GDM1 (cell line): Measurements from ENCODE around the gene NXPE3.

Experiments
- DNase-seq: peaks from one replicate; lab custom pipeline; 2025; lab: John Stamatoyannopoulos, UW

NXPE3 gene

DNA sequence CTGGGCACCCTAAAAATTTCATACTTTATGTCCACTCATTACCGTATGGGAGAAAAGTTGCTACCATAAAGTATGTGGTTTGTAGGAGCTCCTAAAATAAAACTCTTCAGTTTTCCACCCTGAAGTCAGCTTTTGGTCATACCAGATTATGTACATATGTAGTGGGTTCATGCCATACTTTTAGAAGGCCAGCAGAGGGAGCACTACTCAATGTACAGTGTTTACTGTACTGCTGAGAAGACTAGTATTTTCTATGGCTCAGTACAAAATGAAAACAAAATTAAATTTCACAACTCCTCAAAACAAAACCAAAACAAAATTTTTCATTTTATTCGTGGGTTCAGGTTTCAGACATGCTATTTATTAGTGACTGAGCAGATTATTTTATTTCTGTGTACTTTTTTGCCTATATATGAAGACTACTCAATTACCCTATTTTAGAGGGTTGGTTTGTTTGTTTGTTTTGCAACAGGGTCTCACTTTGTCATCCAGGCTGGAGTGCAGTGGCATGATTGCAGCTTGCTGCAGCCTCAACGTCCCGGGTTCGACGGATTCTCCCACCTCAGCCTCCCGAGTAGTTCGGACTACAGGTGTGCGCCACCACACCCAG lies 24.3 kb downstream of the NXPE3 start:
- DNase-seq: peak; percentile 47

- DNase-seq: no peak
These were observed 24.9 kb downstream of the NXPE3 start for GRCh38 chr3:101803939-101804338.

- DNase-seq: no peak
These were observed 27.5 kb downstream of the NXPE3 start for GRCh38 chr3:101806491-101806890.

DNA sequence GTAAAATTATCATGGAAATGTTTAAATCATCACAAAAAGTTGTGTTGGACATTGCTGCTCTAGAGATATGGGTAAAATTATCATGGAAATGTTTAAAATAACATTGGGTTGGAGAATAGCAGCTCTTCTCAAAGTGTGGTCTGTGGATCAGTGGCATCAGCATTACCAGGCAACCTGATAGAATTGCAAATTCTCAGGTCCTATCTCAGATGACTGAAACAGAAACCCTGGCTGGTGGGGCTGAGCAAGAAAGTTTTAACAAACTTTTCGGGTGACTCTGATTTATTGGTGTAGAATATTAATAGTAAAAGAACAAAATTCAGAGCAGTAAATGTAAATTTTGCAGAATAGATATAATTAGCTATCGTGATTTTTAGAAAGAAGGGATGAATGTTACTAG lies 28.9 kb downstream of the NXPE3 start:
- DNase-seq: no peak

DNA sequence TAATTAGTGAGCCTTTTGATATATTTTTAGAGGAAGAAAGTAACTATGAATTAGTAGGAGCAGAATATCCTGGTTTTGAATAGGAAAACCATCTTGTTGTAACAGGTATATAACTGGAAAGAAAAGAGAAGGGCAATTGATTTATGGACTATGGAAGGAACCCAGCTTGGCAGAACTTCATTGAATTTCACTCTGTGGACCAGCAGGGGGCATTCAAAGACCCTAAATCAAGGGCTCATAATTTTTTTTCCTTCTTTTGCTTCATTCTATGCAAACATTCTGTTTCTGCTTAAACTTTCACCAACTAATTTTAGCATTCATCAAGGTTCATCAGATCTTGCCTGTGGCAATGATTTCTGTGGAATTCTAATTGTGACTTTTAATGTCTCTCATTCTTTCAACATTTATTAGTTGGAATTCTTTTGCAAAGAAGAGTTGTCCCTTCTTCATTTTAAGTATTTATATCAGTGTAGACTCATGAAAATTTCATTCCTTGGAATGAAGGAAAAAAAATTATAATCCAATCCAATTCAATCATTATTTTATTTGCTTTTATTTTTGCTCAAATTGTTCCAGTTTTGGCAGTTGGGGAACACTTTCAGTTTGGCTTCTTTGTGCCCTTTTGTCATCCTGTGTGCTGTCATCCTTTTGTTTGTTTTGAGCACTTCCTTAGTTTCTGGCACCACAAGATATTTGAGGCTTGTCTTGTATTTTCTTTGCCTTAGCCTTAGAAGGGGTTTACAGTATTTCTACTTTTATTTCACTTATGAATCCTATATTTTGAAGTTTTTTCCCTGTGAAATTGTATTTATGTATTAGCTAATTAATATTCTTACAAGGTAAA lies 30.4 kb downstream of the NXPE3 start:
- peak; percentile 22 for DNase-seq

GRCh38 chr3:101810022-101810418 lies 31.0 kb downstream of the NXPE3 start:
- no peak for DNase-seq

DNA sequence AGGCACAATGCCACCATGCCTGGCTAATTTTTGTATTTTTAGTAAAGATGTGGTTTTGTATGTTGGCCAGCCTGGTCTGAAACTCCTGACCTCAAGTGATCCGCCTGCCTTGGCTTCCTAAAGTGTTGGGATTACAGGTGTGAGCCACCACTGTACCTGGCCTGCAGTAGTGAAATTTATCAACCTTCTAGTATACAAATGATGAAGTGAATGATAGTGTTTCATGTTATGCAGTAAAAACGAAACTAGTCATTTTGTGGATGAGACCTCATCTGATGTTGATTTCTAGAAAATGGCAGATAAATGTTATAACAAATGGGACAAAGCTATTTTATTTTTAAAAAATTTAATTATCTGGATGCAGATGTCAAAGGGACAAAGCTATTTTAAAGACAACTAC lies 32.9 kb downstream of the NXPE3 start:
- DNase-seq: no peak

- DNase-seq: no peak
These were observed 33.9 kb downstream of the NXPE3 start for GRCh38 chr3:101812895-101813294.

GRCh38 chr3:101813817-101814440 lies 34.9 kb downstream of the NXPE3 start:
- DNase-seq: no peak

GRCh38 chr3:101814835-101815234 lies 35.8 kb downstream of the NXPE3 start:
- no peak for DNase-seq

DNA sequence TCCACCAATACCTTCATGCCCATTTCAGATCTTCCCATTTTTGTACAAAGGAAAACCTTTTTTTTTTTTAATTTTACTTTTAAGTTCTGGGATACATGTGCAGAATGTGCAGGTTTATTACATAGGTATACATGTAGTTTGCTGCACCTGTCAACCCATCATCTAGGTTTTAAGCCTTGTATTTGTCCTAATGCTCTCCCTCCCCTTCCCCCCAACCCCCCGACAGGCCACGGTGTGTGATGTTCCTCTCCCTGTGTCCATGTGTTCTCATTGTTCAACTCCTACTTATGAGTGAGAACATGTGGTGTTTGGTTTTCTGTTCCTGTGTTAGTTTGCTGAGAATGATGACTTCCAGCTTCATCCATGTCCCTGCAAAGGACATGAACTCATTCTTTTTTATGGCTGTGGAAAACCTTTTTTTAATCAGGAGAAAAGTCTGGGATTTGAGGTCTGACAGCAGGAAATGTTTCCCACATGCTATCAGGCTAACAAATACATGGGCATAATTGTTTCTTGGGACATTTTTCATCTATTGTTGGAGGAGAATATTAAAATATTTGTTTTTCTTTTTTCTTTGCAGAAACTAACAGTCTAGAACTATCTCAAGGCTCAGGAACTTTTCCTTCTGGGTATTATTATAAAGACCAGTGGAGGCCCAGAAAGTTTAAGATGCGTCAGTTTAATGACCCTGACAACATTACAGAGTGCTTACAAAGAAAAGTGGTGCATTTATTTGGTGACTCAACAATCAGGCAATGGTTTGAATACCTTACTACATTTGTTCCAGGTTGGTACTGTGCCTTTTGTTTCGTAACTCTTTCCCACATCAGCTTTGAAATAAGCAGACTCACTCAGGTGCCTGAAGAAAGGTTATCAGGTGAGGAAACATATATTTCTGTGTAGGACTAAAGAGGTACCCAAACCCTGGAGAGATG lies 37.5 kb downstream of the NXPE3 start:
- DNase-seq: no peak

- DNase-seq: no peak
These were observed 39.0 kb downstream of the NXPE3 start for GRCh38 chr3:101817992-101818391.

GRCh38 chr3:101819649-101820206 lies 40.7 kb downstream of the NXPE3 start:
- DNase-seq: no peak

DNA sequence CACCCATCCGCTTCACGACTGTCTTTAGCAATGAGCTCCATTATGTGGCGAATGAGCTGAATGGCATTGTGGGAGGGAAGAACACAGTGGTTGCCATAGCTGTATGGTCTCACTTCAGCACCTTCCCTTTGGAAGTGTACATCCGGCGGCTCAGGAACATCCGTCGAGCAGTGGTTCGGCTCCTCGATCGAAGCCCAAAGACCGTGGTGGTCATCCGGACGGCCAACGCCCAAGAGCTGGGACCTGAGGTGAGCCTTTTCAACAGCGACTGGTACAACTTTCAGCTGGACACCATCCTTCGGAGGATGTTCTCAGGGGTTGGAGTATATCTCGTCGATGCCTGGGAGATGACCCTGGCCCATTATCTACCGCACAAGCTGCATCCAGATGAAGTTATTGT lies 42.5 kb downstream of the NXPE3 start:
- no peak for DNase-seq

GRCh38 chr3:101823525-101823924 lies 44.5 kb downstream of the NXPE3 start:
- DNase-seq: no peak

- no peak for DNase-seq
These were observed 45.7 kb downstream of the NXPE3 start for GRCh38 chr3:101824702-101825101.

DNA sequence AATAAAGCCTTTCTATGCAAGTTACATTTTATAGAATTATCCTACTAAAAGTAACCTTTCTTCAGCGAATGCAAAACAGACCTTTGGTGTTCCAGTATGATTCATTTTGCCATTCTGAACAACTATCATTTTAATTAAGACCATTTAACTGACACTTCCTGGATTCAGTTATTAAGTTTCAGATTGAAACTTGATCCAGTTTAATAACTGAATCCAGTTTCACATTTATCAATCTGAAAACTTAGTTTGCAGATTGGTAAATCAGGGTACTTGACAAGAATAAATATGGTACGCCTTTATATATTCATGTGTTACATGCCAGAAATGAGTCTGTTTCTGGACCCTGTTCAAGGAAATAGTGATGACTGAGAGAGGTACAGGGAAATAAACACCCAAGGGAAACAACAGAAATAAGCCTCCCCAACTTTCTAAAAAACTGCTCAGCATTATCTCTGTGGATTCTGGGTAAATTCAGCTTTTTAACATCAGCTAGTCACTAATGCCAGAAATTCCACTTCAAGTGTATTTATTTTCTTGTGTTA lies 47.0 kb downstream of the NXPE3 start:
- DNase-seq: no peak

DNA sequence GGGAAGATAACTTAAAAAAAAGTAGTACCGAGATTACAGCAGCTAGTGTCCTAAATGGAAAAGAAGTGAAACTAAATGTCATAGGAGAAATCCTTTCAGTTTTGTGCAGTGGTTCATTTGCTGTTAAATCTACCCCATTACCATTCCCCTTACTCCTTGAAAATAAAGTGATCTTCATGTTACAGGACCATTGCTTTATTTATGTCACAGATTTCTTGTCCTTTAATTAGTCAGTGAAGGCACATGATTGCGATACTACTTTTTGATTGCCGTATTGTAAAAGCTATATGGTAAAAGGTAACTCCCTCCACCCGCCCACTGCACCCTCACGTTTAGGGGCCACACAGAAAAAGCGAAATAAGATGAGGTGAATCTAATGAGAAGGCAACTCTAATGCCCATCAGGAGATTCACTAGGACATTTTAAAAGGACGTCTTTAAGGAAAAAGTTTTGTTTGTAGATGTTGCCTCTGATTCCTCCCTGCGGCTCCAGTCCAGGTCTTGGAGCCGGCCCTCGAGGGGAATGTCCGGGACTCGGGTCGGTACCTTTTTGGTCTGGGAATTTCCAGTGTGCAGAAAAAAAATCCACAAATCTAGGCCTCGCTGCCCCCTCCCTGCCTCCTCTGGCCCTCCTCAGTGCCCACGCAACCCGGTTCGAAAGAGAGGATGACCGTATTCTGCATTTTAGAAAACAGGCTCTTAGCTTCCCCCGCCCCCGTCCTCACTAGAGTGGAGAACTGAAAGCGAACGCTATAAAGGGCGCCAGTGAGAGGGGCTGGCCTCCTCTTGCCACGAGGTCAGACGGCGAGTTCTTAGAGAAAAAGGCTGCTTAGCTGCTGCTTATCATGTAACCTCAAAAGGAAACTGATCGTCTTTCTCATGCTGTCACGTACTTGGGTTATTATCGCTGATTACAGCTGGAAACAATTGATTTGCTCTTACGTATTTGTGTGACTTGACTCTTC lies 48.5 kb downstream of the NXPE3 start:
- DNase-seq: no peak

DNA sequence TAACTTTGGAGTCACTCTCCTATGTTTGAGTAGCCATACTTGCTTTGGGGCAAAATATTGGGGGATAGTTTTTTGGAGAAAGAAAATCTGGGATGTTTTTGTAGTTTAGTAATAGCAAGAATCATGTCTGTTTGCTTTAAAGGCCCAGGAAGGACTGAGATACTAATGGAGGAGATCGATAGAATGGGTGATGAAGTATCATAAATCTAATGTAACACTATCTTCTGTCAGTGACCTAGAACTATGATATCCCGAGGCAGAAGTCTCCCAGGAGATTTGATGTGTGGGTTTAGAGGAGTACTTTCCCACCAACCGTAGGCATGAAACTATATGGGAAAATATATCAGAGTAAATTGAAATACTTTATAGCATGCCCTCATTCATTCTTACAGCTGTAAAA lies 49.3 kb downstream of the NXPE3 start:
- DNase-seq: no peak

- DNase-seq: no peak
These were observed 49.9 kb downstream of the NXPE3 start for GRCh38 chr3:101828691-101829436.
